ENCODE results near the gene NXPH1. TPM values are rescaled to one million over a fixed set of nuclear protein-coding genes. Genes with fewer than 3 reads are reported as not detected.

Gene NXPH1
- polyA plus RNA-seq, 1 of the 3 experiments (the other 2 are of a cell fraction), result not detected

DNA sequence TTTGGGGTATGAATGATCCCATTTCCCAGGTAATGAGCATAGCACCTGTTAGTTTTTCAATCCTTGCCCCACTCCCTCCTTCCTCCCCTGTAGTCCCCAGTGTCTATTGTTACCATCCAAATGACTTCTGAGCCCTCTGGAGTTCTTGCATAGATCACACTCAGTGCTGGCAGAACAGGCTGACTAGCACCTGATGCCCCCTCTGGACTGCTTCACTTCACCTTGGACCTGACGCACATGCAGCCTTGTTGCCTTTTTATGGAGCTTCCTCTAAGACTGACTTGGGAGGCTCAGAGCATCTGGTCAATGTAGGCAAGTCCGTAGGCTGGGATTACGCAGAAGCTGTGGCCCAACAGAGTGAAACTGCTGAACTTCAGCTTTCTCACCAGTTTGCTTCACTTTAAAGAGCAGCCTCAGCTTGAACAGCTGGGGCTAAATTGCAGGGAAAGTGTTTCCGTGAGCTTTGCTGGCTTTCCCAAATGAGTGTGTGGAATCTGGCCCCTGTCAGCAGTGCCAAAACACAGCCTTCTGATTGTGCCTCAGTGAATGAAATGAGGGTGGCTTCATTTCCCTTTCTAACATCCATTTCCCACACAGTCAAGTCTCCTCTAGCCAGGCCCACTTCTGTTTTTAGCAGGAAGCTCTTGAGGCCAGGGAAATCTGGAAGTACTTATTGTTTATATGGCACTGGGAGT, 48.5 kb downstream of the NXPH1 start:
- Histone ChIP-seq H3K9me3 (0 out of 2 replicates have a peak, but pooled peaks cover 5% of the 10 kb centered on the region), H3K36me3 (replicated peaks in 1 of 2; ENCODE audit: control insufficient read depth in 1 of 2, insufficient read depth in 2 of 2, low read length in 1 of 2) (no peaks in the 10 kb centered on the region), H3K79me2 (ENCODE audit: insufficient read depth) (no peaks in the 10 kb centered on the region), H3F3A (replicated peaks; ENCODE audit: insufficient read depth) (no peaks in the 10 kb centered on the region), H3K9ac (no peak overlapping the region), H3K4me2 (no peak overlapping the region), H3K4me1 (ENCODE audit: control insufficient read depth in 1 of 2, insufficient read depth in 2 of 2, low read depth in 1 of 2, low read length in 1 of 2) (no peaks in the 10 kb centered on the region), H3K4me3 (ENCODE audit: low read depth in 2 of 2, low read length in 1 of 2) (no peak overlapping the region), H4K20me1 (ENCODE audit: insufficient read depth) (no peaks in the 10 kb centered on the region), H2AFZ (ENCODE audit: low read depth) (no peak overlapping the region), H3K27me3 (ENCODE audit: insufficient read depth) (no peaks in the 10 kb centered on the region), H3K9me2 (no peaks in the 10 kb centered on the region), H3K27ac (ENCODE audit: low read depth in 2 of 2, low read length in 1 of 2) (no peak overlapping the region)
- ChIA-PET CTCF (interaction anchor here (0.7 to 1.6 kb wide), 4 partner anchors 11 to 49 kb away, joined by 3 read pairs; no protein-coding TSS in a partner anchor), POLR2A (no interaction called here)
- WGBS (ENCODE audit: low lambda C conversion rate), result 29% methylated on average over 4 of the region's 4 CpGs
- DNase-seq, result no peak
- TF ChIP-seq FOXJ3 (CRISPR knock-in tag; IDR thresholded peaks at IDR 0.05), result no peak
- TF ChIP-seq, protein P1, sequence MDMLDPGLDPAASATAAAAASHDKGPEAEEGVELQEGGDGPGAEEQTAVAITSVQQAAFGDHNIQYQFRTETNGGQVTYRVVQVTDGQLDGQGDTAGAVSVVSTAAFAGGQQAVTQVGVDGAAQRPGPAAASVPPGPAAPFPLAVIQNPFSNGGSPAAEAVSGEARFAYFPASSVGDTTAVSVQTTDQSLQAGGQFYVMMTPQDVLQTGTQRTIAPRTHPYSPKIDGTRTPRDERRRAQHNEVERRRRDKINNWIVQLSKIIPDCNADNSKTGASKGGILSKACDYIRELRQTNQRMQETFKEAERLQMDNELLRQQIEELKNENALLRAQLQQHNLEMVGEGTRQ (IDR thresholded peaks at IDR 0.05; ENCODE audit: borderline replicate concordance, low read depth, low read length), result no peak
- TF ChIP-seq, protein P2, sequence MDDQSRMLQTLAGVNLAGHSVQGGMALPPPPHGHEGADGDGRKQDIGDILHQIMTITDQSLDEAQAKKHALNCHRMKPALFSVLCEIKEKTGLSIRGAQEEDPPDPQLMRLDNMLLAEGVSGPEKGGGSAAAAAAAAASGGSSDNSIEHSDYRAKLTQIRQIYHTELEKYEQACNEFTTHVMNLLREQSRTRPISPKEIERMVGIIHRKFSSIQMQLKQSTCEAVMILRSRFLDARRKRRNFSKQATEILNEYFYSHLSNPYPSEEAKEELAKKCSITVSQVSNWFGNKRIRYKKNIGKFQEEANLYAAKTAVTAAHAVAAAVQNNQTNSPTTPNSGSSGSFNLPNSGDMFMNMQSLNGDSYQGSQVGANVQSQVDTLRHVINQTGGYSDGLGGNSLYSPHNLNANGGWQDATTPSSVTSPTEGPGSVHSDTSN (IDR thresholded peaks at IDR 0.05), result no peak
- TF ChIP-seq JUND (IDR thresholded peaks at IDR 0.05), result no peak
- no peak for TF ChIP-seq FOSL2 (IDR thresholded peaks at IDR 0.05; ENCODE audit: borderline replicate concordance, low read depth)
- TF ChIP-seq, protein P3, sequence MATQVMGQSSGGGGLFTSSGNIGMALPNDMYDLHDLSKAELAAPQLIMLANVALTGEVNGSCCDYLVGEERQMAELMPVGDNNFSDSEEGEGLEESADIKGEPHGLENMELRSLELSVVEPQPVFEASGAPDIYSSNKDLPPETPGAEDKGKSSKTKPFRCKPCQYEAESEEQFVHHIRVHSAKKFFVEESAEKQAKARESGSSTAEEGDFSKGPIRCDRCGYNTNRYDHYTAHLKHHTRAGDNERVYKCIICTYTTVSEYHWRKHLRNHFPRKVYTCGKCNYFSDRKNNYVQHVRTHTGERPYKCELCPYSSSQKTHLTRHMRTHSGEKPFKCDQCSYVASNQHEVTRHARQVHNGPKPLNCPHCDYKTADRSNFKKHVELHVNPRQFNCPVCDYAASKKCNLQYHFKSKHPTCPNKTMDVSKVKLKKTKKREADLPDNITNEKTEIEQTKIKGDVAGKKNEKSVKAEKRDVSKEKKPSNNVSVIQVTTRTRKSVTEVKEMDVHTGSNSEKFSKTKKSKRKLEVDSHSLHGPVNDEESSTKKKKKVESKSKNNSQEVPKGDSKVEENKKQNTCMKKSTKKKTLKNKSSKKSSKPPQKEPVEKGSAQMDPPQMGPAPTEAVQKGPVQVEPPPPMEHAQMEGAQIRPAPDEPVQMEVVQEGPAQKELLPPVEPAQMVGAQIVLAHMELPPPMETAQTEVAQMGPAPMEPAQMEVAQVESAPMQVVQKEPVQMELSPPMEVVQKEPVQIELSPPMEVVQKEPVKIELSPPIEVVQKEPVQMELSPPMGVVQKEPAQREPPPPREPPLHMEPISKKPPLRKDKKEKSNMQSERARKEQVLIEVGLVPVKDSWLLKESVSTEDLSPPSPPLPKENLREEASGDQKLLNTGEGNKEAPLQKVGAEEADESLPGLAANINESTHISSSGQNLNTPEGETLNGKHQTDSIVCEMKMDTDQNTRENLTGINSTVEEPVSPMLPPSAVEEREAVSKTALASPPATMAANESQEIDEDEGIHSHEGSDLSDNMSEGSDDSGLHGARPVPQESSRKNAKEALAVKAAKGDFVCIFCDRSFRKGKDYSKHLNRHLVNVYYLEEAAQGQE (IDR thresholded peaks at IDR 0.05; ENCODE audit: low read depth, low read length), result no peak
- TF ChIP-seq NFIC (IDR thresholded peaks at IDR 0.05; ENCODE audit: borderline replicate concordance), result no peak
- TF ChIP-seq RCOR1 (IDR thresholded peaks at IDR 0.05; ENCODE audit: low read length), result no peak
- TF ChIP-seq POLR2AphosphoS5 (IDR thresholded peaks at IDR 0.05; ENCODE audit: low read depth, low read length), result no peak
- TF ChIP-seq TEAD4 (IDR thresholded peaks at IDR 0.05; ENCODE audit: borderline replicate concordance, insufficient read depth), result no peak
- no peak for TF ChIP-seq RAD21 (IDR thresholded peaks at IDR 0.05; ENCODE audit: low read length)

All from SK-N-SH (cell line).